AG04450 (cell line): ENCODE results near the gene OBI1. TPM values are rescaled to one million over a fixed set of nuclear protein-coding genes. Genes with fewer than 3 reads are reported as not detected.

ENCODE experiments used
- CTCF ChIA-PET: fragments of 300-600, 350-600 bp; formaldehyde crosslinking; extraction: SDS; loops from one replicate; lab custom pipeline; 2022; ENCODE audit warnings: antibody characterized with exemption, inconsistent platforms; lab: Charles Lee
- POLR2A ChIA-PET: fragments of 350-600 bp; formaldehyde crosslinking; extraction: SDS; loops from one replicate; lab custom pipeline; 2021; ENCODE audit warnings: antibody characterized with exemption, inconsistent platforms; lab: Yijun Ruan, JAX
- DNase-seq: peaks from one replicate; pipeline ENCODE4 v3.0.0-alpha.2; 2011; ENCODE audit warnings: low read depth, low spot score
- H3K27ac ChIP-seq: one replicate; pipeline ENCODE4 v1.5.1; 2012; ENCODE audit warnings: low read depth, low read length, control low read depth
- H3K27me3 ChIP-seq: one replicate; pipeline ENCODE4 v1.6.0; 2012; ENCODE audit warnings: low read length; ENCODE audit not compliant: control insufficient read depth, insufficient read depth
- H3K4me3 ChIP-seq: 2 replicates; pipeline ENCODE4 v1.5.1; 2011; ENCODE audit warnings: mild to moderate bottlenecking, low read depth, low read length, control low read depth
- H3K9me3 ChIP-seq: 2 replicates; pipeline ENCODE4 v1.5.1; 2012; ENCODE audit warnings: low read length; ENCODE audit not compliant: control insufficient read depth, insufficient read depth
- polyA plus RNA-seq: library from polyadenylated mRNA; depleted of rRNA; stranded (reverse); fragments of >200 nt; gene quantifications from 2 replicates; pipeline ENCODE4 v1.2.3, GENCODE V29; 2011
- TF ChIP-seq, protein P1 (sequence below): IDR thresholded peaks from 2 replicates; pipeline ENCODE4 v1.5.1; 2011; ENCODE audit warnings: low read depth, low read length, control low read depth, inconsistent platforms

OBI1 gene
- polyA plus RNA-seq, 1 experiment = 13.6 TPM

DNA sequence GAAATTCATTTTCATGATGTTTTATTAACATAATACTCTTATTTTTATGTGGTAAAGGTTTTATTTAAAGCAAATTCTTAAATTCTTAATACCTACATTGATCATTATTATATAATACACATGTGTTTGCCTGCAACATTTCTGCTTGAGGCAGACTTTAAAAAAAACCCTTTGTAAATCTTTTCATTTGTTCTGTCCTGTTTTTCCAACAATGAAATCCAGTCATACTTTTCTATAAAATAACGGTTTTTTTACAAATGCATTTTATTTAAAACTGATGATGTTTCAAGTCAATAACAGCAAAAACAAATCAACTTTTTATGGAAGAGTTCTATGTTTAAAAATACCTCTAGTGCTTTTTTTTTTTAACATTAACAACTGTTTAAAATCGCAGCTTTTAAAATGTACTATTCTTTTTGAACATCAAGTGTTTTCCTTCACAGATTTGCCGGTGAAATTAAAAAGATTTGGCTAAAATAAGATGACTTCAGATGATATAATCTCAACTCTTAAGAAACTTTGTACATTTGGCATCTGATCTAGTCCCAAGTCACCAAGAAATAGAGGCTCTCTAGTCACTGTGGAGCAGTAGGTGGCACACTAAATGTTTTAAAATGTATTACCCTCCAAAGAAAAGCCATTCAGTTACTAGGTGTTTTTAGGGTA lies 60.7 kb downstream of the OBI1 start:
- H3K27ac ChIP-seq = no peak overlapping the region
- H3K9me3 ChIP-seq = peaks cover 6% of the 10 kb centered on the region
- CTCF ChIA-PET = no interaction called here
- TF ChIP-seq, protein P1, sequence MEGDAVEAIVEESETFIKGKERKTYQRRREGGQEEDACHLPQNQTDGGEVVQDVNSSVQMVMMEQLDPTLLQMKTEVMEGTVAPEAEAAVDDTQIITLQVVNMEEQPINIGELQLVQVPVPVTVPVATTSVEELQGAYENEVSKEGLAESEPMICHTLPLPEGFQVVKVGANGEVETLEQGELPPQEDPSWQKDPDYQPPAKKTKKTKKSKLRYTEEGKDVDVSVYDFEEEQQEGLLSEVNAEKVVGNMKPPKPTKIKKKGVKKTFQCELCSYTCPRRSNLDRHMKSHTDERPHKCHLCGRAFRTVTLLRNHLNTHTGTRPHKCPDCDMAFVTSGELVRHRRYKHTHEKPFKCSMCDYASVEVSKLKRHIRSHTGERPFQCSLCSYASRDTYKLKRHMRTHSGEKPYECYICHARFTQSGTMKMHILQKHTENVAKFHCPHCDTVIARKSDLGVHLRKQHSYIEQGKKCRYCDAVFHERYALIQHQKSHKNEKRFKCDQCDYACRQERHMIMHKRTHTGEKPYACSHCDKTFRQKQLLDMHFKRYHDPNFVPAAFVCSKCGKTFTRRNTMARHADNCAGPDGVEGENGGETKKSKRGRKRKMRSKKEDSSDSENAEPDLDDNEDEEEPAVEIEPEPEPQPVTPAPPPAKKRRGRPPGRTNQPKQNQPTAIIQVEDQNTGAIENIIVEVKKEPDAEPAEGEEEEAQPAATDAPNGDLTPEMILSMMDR = no peak
- H3K4me3 ChIP-seq = no peak overlapping the region
- POLR2A ChIA-PET = interaction anchor here (0.7 kb wide), 1 partner anchor 13 kb away, joined by 3 read pairs; no protein-coding TSS in a partner anchor
- no peak for DNase-seq
- peaks cover 91% of the 10 kb centered on the region for H3K27me3 ChIP-seq

DNA sequence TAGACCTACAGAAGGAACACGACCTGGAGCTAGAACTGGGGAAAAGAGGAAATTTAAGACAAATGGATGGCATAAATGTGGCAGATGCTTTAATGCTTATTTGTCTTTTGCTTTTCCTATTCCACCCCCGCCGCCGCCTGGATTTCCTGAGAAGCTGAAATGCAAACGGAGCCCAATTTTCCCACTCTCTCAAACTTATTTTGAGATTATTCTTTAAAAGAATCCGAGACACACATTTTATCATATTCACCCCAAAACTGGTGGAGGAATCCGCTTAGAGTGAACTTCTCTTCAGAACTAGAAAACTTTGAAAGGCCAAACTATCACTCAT lies 61.4 kb downstream of the OBI1 start:
- DNase-seq = no peak

DNA sequence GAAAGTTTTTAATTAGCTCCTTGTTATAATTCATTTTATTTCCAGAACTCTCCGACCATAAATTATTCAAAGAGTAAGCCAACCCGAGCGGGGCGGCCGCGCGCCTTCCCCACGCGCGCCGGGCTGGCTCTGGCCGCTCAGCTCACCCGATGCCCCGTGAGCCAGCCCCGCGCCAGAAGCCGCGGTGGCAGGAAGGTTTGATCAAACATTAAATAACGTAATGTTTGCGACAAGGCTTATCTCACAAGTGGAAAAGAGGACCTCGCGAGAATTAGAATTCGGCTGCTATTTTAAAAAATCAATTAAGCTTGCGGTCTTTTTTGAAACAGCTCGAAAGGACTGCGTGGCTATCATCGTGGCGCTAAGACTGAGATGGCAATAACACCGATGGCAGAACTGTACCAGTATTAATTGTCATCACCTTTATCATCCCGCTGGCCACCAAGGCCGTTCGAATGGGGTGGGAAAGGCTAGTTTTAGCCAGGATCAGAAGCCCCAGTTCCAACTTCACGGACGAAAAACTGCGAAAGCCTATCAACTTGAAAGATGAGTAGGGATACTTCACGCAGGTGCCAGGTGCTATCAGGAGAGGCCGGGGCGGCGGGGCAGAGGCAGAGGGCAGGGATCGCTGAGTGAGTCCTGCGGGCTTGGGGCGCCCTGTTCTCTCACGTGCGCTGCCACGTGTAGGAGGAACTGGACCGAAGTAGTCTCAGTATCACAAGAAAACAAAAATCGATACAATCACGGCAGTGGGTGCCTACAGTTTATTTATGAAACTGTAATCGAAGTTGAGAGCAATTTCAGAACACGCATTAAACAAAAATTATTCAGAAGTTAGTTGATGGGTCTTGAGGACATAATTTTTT lies 62.0 kb downstream of the OBI1 start:
- no peak overlapping the region for H3K4me3 ChIP-seq
- H3K27ac ChIP-seq = no peak overlapping the region
- TF ChIP-seq, protein P1 = no peak
- no peak for DNase-seq
- CTCF ChIA-PET = interaction anchor here (1.0 kb wide), 1 partner anchor 805 kb away, joined by 4 read pairs; no protein-coding TSS in a partner anchor
- H3K9me3 ChIP-seq = peaks cover 6% of the 10 kb centered on the region
- POLR2A ChIA-PET = no interaction called here
- peaks cover 94% of the 10 kb centered on the region for H3K27me3 ChIP-seq

More for the DNA sequence above, 61.4 kb downstream of the OBI1 start:
- TF ChIP-seq, protein P1 = no peak
- ChIA-PET CTCF (no interaction called here), POLR2A (no interaction called here)
- Histone ChIP-seq H3K27me3 (peaks cover 94% of the 10 kb centered on the region), H3K4me3 (no peak overlapping the region), H3K9me3 (peaks cover 6% of the 10 kb centered on the region), H3K27ac (no peak overlapping the region)

DNA sequence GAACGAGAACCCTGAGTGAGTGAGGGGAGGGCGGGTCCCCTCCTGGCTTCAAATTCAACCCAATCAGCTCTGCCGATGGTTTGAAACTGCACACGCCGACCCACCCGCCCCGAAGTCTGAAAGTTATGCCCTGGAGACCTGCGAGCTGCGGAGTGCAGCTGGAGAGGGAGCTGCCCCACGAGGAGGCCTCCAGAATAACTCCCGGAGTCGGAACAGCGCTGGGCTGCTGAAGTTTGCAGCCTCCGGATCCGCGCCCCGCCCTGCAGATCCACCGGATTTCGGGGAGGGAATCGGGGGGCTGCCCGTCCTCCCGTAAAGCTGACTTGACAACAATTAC lies 62.6 kb downstream of the OBI1 start:
- ChIA-PET POLR2A (no interaction called here), CTCF (interaction anchor here (1.0 kb wide), 1 partner anchor 805 kb away, joined by 4 read pairs; no protein-coding TSS in a partner anchor)
- H3K27ac ChIP-seq = no peak overlapping the region
- peaks cover 6% of the 10 kb centered on the region for H3K9me3 ChIP-seq
- H3K4me3 ChIP-seq = no peak overlapping the region
- peaks cover 90% of the 10 kb centered on the region for H3K27me3 ChIP-seq
- DNase-seq = no peak
- TF ChIP-seq, protein P1 = no peak
